ENCODE measurements around the gene PSMD1. TPM values are rescaled to one million over a fixed set of nuclear protein-coding genes. Genes with fewer than 3 reads are reported as not detected.

The PSMD1 gene
- total RNA-seq, 4 donors from 2014 or later = 47.9 to 79.3 (median 61.9) TPM

DNA sequence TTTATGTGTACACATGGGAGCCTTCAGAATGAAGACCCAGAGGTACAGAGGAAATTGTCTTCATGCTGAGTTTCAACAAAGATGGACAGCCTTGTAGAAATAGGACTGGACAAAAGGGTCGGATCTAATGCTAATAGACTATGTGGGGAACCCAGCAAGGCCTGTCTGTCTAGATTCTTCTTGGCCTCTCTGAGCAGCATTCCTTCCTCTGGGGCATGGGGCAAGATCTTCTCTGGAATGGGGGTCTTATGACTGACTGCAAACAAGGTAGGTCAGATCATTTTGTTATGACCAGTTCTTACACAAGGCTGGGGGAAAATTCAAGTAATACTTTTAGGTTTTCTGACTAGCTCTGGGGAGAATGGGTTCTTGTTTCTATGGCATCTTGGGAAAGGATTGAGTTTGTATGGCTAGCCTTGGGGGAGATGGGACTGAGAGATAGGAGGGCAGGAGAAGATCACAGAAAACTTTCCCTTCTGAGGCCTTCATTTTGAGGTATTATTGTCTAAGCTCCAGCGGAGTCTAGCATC, 46.4 kb upstream of the PSMD1 start:
- H3K9me3 ChIP-seq = no peaks in the 10 kb centered on the region
- no peaks in the 10 kb centered on the region for H3K36me3 ChIP-seq
- DNase-seq (ENCODE audit: low spot score in 2 of 2) = no peak
- WGBS, 2 donors = 67 to 71% methylated on average over 2 of the region's 2 CpGs
- H3K27me3 ChIP-seq = peaks cover 0 to 7% of the 10 kb centered on the region in 2 donors
- no peak overlapping the region for H3K4me3 ChIP-seq
- no peak overlapping the region for H3K27ac ChIP-seq
- TF ChIP-seq EP300 (IDR thresholded peaks at IDR 0.05) (no peak), POLR2A (IDR thresholded peaks at IDR 0.05) (no peak)
- TF ChIP-seq, protein P1, sequence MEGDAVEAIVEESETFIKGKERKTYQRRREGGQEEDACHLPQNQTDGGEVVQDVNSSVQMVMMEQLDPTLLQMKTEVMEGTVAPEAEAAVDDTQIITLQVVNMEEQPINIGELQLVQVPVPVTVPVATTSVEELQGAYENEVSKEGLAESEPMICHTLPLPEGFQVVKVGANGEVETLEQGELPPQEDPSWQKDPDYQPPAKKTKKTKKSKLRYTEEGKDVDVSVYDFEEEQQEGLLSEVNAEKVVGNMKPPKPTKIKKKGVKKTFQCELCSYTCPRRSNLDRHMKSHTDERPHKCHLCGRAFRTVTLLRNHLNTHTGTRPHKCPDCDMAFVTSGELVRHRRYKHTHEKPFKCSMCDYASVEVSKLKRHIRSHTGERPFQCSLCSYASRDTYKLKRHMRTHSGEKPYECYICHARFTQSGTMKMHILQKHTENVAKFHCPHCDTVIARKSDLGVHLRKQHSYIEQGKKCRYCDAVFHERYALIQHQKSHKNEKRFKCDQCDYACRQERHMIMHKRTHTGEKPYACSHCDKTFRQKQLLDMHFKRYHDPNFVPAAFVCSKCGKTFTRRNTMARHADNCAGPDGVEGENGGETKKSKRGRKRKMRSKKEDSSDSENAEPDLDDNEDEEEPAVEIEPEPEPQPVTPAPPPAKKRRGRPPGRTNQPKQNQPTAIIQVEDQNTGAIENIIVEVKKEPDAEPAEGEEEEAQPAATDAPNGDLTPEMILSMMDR (IDR thresholded peaks at IDR 0.05) = no peak
- H3K4me1 ChIP-seq = peaks cover 0 to under 1% (median 0%) of the 10 kb centered on the region in 4 donors

DNA sequence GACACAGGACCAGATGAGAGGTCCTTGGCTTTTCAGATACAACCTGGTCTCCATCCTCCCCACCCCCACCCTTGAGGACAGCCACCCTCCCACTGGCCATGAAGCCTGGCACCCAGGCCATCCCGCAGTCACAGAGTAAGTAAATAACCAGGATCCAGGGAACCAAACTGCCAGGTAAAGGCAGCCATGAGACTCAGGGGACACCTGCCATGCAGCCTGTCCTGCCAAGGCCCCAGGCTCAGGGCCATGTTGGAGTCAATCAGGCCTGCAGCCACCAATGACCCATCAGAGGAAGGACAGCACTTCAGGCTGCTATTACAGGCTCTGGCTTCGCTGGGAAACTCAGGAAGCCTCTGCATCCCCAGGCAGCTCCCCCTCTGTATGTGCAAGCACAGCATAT, 45.1 kb upstream of the PSMD1 start:
- 32 to 50% methylated on average over 2 of the region's 2 CpGs for WGBS, 2 donors

GRCh38 chr2:231012463-231012862, 44.2 kb upstream of the PSMD1 start:
- H3K4me3 ChIP-seq = no peak overlapping the region
- TF ChIP-seq, protein P1 (IDR thresholded peaks at IDR 0.05) = no peak
- TF ChIP-seq POLR2A (IDR thresholded peaks at IDR 0.05) (no peak), EP300 (IDR thresholded peaks at IDR 0.05) (no peak)
- no peak for DNase-seq (ENCODE audit: low spot score in 2 of 2)
- no peaks in the 10 kb centered on the region for H3K36me3 ChIP-seq
- peaks cover 0 to 7% of the 10 kb centered on the region in 2 donors for H3K27me3 ChIP-seq
- H3K27ac ChIP-seq = no peak overlapping the region
- H3K9me3 ChIP-seq = no peaks in the 10 kb centered on the region
- 70 to 71% methylated on average over 3 of the region's 3 CpGs for WGBS, 2 donors
- H3K4me1 ChIP-seq = peaks cover 0 to 5% (median 0%) of the 10 kb centered on the region in 4 donors

More for the DNA sequence above, 45.1 kb upstream of the PSMD1 start:
- TF ChIP-seq, protein P1 (IDR thresholded peaks at IDR 0.05) = no peak
- no peak for TF ChIP-seq EP300 (IDR thresholded peaks at IDR 0.05)
- no peak for TF ChIP-seq POLR2A (IDR thresholded peaks at IDR 0.05)
- no peaks in the 10 kb centered on the region for H3K36me3 ChIP-seq
- DNase-seq (ENCODE audit: low spot score in 2 of 2) = no peak
- H3K27me3 ChIP-seq = peaks cover 0 to 7% of the 10 kb centered on the region in 2 donors
- no peaks in the 10 kb centered on the region for H3K9me3 ChIP-seq
- no peak overlapping the region for H3K27ac ChIP-seq
- peaks cover 0 to 5% (median 0%) of the 10 kb centered on the region in 4 donors for H3K4me1 ChIP-seq
- H3K4me3 ChIP-seq = no peak overlapping the region

- peaks cover 0 to 5% (median 0%) of the 10 kb centered on the region in 4 donors for H3K4me1 ChIP-seq
- no peaks in the 10 kb centered on the region for H3K36me3 ChIP-seq
- H3K4me3 ChIP-seq = no peak overlapping the region
- TF ChIP-seq, protein P1 (IDR thresholded peaks at IDR 0.05) = no peak
- TF ChIP-seq POLR2A (IDR thresholded peaks at IDR 0.05) = no peak
- TF ChIP-seq EP300 (IDR thresholded peaks at IDR 0.05) = no peak
- H3K9me3 ChIP-seq = no peaks in the 10 kb centered on the region
- WGBS, 2 donors = 21 to 28% methylated on average over 3 of the region's 3 CpGs
- H3K27me3 ChIP-seq = peaks cover 0 to 7% of the 10 kb centered on the region in 2 donors
- no peak for DNase-seq (ENCODE audit: low spot score in 2 of 2)
- H3K27ac ChIP-seq = no peak overlapping the region
Measured at GRCh38 chr2:231013820-231014219, 42.8 kb upstream of the PSMD1 start.

DNA sequence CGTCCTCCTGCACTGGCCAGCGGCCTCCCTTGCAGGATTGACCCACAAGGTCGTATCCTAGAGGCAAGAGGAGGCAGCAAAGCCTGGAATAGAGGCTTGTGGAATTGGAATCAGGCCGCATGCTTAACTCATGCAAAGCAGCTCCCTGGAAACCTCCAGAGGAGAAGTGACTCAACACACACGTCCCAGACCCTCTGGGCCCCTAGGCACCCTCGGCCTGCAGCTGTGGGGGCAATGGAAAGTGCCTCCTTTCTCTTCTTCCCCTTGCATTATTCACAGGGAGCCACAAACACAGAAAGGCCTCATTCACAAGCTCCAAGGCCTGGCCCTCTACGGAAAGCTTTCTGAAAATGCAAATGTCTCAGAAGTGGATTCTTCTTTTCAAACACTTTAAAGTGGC, 41.2 kb upstream of the PSMD1 start:
- Histone ChIP-seq H3K4me3 (no peak overlapping the region), H3K27ac (peak overlapping the region in 1 of 4 donors; percentile 46), H3K36me3 (no peaks in the 10 kb centered on the region), H3K9me3 (no peaks in the 10 kb centered on the region), H3K4me1 (peaks cover 0 to 5% (median 0%) of the 10 kb centered on the region in 4 donors), H3K27me3 (peaks cover 0 to 7% of the 10 kb centered on the region in 2 donors)
- no peak for TF ChIP-seq POLR2A (IDR thresholded peaks at IDR 0.05)
- no peak for TF ChIP-seq EP300 (IDR thresholded peaks at IDR 0.05)
- TF ChIP-seq, protein P1 (IDR thresholded peaks at IDR 0.05) = no peak
- DNase-seq (ENCODE audit: low spot score in 2 of 2) = no peak
- WGBS, 2 donors = 33 to 54% methylated on average over 6 to 7 of the region's 7 CpGs
